ENCODE measurements around the gene NEK8. TPM values are rescaled to one million over a fixed set of nuclear protein-coding genes. Genes with fewer than 3 reads are reported as not detected.

The NEK8 gene
- total and polyA plus RNA-seq, 7 donors: 0.16 to 6.3 (median 1.6) TPM

DNA sequence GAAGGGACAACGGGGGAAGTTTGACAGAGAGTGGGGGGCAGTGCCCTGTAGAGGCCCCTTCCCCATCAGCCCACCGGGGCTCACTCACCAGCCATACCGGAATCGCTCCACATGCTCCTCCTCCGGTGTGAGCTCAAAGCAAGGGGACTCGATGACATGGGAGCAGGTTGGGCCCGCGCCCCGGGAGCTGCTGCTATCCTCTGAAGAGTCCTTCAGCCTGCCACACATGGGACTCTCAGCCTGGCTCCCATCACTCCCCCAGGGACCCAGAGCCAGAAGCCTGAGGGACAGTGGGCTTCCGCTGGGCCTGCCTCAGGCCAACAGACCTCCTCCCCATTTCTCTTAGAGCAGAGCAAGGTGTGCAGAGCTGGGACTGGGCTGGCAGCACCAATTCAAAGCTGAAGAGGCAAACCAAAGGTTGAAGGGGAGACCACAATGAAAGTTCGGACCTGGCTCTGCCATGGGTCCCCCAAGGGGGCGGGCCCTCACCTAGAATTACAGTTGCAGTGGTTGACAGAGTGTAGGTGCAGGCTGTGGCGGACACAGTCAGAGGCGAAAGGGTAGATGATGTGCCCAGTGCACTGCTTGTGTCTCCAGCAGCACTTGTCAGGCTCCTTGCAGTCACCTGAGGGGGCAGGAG is 24.2 kb upstream of the NEK8 start:
- 91 to 93% methylated on average over 14 of the region's 14 CpGs for WGBS, 2 donors
- peaks cover 25 to 47% (median 34%) of the 10 kb centered on the region in 4 donors for H3K36me3 ChIP-seq
- DNase-seq: no peak
- TF ChIP-seq, protein P1, sequence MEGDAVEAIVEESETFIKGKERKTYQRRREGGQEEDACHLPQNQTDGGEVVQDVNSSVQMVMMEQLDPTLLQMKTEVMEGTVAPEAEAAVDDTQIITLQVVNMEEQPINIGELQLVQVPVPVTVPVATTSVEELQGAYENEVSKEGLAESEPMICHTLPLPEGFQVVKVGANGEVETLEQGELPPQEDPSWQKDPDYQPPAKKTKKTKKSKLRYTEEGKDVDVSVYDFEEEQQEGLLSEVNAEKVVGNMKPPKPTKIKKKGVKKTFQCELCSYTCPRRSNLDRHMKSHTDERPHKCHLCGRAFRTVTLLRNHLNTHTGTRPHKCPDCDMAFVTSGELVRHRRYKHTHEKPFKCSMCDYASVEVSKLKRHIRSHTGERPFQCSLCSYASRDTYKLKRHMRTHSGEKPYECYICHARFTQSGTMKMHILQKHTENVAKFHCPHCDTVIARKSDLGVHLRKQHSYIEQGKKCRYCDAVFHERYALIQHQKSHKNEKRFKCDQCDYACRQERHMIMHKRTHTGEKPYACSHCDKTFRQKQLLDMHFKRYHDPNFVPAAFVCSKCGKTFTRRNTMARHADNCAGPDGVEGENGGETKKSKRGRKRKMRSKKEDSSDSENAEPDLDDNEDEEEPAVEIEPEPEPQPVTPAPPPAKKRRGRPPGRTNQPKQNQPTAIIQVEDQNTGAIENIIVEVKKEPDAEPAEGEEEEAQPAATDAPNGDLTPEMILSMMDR (IDR thresholded peaks at IDR 0.05): no peak
- TF ChIP-seq POLR2AphosphoS5 (IDR thresholded peaks at IDR 0.05) (no peak), POLR2A (IDR thresholded peaks at IDR 0.05) (no peak), EP300 (IDR thresholded peaks at IDR 0.05) (no peak)
- H3K27me3 ChIP-seq: no peaks in the 10 kb centered on the region
- no peak overlapping the region for H3K4me3 ChIP-seq
- H3K4me1 ChIP-seq: no peaks in the 10 kb centered on the region
- H3K27ac ChIP-seq: no peak overlapping the region
- intact Hi-C loops (cut with DNase I): no loop called here
- no peaks in the 10 kb centered on the region for H3K9me3 ChIP-seq

DNA sequence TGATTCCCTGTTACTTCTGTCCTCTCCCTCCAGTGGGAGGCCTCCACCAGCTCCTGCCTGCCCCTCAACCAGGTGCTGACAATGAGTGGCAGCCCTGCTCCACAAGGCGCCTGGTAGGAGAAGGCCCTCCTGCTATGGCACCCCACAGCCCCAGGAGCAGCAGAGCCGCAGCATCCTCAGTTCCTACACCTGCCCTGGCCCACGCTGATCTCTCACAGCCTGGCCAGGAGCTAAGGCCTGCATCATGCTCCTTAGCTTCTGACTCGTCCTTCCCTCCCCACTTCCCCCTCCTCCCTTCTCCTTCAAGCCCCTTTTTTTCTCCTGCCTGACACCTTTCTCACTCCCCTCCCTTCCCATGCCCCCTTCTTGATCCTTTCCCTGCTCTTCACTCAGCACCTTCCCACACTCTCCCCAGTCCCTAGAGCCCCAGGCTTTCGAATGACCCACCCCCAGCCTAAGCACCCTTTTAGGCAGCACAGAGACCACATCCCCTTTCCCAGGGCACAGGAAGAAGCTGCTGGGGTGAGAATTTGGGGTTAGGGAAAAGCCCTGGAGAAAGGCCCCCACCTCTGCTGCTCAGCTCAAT is 23.4 kb upstream of the NEK8 start:
- intact Hi-C loops (cut with DNase I): no loop called here

DNA sequence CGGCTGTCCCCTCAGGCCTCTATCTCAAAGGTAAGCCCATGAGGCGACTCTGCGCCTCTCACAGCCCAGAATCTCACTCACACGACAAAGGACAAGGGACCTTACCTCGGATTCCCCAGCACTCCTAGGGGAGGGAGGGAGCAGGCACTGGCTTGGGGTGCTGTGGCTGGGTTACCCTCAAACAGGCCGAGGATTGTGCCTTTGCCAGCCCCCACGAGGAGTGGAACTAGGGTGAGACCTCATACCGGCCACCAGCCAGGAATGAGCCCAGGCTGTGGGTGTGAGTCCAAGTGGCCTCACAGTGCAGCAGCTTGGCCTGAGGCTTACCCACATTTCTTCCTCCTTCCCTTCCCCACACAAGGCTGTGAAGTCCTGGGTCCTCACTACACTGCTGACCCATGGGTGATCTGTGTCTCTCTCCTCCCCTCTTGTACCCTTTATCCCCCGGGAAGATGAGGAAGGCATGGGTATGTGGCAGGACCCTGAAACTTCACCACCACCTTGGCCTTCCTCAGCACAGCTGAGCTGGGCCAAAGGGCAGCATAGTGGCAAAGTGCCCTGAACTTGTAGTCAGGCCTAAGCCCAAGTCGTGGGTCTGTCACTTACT is 22.8 kb upstream of the NEK8 start:
- Histone ChIP-seq H3K4me1 (peaks cover 0 to 9% (median 4%) of the 10 kb centered on the region in 4 donors), H3K27ac (no peak overlapping the region), H3K36me3 (peaks cover 11 to 32% (median 19%) of the 10 kb centered on the region in 4 donors), H3K27me3 (no peaks in the 10 kb centered on the region), H3K4me3 (no peak overlapping the region), H3K9me3 (no peaks in the 10 kb centered on the region)
- no peak for DNase-seq
- intact Hi-C loops (cut with DNase I): no loop called here
- TF ChIP-seq, protein P1 (IDR thresholded peaks at IDR 0.05): no peak
- TF ChIP-seq POLR2AphosphoS5 (IDR thresholded peaks at IDR 0.05): peak in 1 of 4 donors; percentile 25
- WGBS, 2 donors: 83 to 86% methylated on average over 10 of the region's 10 CpGs

More for the DNA sequence above, 23.4 kb upstream of the NEK8 start:
- Histone ChIP-seq H3K27me3 (no peaks in the 10 kb centered on the region), H3K27ac (no peak overlapping the region), H3K36me3 (peaks cover 17 to 39% (median 26%) of the 10 kb centered on the region in 4 donors), H3K9me3 (no peaks in the 10 kb centered on the region), H3K4me3 (no peak overlapping the region), H3K4me1 (peaks cover 0 to 4% (median 2%) of the 10 kb centered on the region in 4 donors)
- 86 to 88% methylated on average over 5 of the region's 5 CpGs for WGBS, 2 donors
- no peak for TF ChIP-seq POLR2A (IDR thresholded peaks at IDR 0.05)
- TF ChIP-seq EP300 (IDR thresholded peaks at IDR 0.05): no peak
- no peak for DNase-seq

DNA sequence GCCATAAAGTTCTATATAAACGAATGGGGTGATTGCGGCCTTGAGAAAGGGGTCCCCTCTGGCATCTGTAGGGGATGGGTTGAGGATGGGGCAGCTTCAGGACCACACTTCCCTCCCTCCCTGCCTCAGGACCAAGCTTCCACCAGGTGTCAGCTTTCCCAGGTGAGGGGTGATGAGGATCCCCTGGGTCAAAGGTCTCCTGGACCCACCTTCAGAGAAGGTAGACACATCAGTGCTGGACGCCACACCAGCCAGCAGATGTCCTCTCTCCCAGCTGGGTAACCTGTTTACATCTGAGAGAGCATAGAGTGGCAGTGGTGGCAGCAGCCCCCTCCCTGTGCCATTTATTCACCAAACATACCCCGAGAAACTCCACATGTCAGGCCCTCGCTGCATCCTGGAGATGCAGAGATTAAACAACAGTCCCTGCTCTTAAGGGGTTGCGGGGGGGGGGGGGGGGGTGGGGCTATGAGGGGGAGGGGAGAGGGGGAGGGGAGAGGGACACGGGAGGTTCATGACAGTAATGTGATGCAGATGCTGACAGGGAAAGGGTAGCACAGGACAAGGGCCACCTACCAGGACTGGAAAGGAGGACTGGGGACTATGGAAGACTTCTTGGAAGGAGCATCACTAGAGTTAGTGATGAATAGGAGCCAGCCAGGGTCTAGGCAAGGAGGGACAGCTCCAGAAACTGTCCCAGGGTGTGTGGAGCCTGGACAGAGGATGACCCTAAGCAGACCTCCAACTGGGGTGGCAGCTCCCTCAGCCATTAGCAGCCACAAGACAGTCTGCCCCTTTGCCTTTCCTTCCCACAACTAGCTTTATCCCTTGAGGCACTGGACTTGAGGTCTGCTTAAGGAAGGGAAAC is 21.9 kb upstream of the NEK8 start:
- Histone ChIP-seq H3K27ac (no peak overlapping the region), H3K9me3 (no peaks in the 10 kb centered on the region), H3K4me3 (no peak overlapping the region), H3K27me3 (no peaks in the 10 kb centered on the region), H3K4me1 (peaks cover 0 to 12% (median 7%) of the 10 kb centered on the region in 4 donors), H3K36me3 (peaks cover 5 to 24% (median 11%) of the 10 kb centered on the region in 4 donors)
- no peak for DNase-seq
- intact Hi-C loops (cut with DNase I): no loop called here
- TF ChIP-seq, protein P1 (IDR thresholded peaks at IDR 0.05): no peak
- TF ChIP-seq POLR2A (IDR thresholded peaks at IDR 0.05): no peak
- no peak for TF ChIP-seq POLR2AphosphoS5 (IDR thresholded peaks at IDR 0.05)
- no peak for TF ChIP-seq EP300 (IDR thresholded peaks at IDR 0.05)
- WGBS, 2 donors: 61 to 75% methylated on average over 6 to 7 of the region's 7 CpGs
